Glomerular endothelial cell (primary cell): ENCODE data around the gene MUTYH. TPM values are rescaled to one million over a fixed set of nuclear protein-coding genes. Genes with fewer than 3 reads are reported as not detected.
"Not testable (repeated sequence)": the region's sequence is repeated elsewhere in the genome, so short reads cannot be mapped to it uniquely, and the experiment has no call there.

Experiments used
- DNase-seq: peaks from one replicate; pipeline ENCODE4 v3.0.0-alpha.2; 2011; ENCODE audit warnings: low read depth, low spot score; ENCODE audit errors: extremely low read depth
- total RNA-seq: library from RNA; depleted of rRNA; stranded (reverse); fragments of >200 nt; gene quantifications from 2 replicates; pipeline ENCODE4 v1.2.3, GENCODE V29; 2015

The MUTYH gene
- total RNA-seq = 8.0 and 12.8 TPM in 2 replicates

- peak; percentile 36 for DNase-seq
Measured at GRCh38 chr1:45339789-45340558, at the start of gene MUTYH, which contains the start of gene TOE1. Gene MUTYH (minus strand): TSS chr1:45340440. CDS start chr1:45334505, 5,935 bp downstream. Gene TOE1 (plus strand): TSS chr1:45340170. CDS start chr1:45340253, 83 bp downstream.

- DNase-seq = no peak
Measured at GRCh38 chr1:45386219-45386618, 46.0 kb upstream of the MUTYH start.

DNA sequence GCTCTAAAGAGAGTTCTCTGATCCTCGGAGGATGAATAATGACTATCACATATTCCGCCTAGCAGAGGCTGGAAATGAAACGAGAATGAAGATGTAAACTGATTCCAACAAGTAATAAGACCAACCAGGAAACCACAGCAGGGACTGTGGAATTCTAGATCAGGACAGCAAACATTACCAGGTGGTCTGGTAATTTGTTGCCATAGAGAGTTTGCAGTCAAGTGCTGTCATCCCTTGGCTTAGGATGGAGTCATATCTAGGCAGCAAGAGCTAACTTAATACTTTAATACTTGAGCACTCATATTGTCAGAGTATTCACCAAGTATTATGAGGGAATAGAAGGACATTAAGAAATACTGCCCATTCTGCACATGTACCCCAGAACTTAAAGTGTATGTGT, 45.1 kb upstream of the MUTYH start:
- no peak for DNase-seq

DNA sequence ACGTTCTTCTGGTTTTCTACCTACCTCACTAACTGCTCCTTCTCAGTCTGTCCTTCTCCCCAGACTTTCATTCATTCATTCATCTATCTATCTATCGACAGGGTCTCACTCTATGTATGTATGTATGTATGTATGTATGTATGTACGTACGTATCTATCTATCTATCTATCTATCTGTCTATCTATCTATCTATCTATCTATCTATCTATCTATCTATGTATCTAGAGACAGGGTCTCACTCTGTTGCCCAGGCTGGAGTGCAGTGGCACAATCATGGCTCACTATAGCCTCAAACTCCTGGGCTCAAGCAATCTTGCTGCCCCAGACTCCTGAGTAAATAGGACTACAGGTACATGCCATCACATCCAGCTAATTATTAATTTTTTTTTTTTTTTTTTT, 44.0 kb upstream of the MUTYH start:
- not testable (repeated sequence) for DNase-seq

GRCh38 chr1:45383191-45383590, 43.0 kb upstream of the MUTYH start:
- DNase-seq = no peak

DNA sequence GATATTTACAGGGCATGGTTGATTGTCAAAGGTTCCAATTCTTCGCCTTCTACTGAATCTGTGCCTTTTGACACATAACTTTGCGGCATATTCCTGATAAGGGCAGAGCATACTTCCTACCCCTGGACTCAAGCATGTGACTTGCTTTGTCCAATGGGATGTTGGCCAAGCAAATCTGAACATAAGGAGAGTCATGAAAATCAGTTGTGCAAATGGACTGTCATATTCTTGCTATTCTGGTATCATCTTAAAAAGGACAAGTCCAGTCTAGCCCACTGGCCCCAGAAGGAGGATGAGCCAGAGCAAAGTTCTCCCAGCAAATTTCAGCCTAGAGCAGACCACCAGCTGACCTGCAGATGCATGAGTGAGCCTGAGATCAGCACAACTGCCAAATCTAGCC, 41.0 kb upstream of the MUTYH start:
- no peak for DNase-seq

DNA sequence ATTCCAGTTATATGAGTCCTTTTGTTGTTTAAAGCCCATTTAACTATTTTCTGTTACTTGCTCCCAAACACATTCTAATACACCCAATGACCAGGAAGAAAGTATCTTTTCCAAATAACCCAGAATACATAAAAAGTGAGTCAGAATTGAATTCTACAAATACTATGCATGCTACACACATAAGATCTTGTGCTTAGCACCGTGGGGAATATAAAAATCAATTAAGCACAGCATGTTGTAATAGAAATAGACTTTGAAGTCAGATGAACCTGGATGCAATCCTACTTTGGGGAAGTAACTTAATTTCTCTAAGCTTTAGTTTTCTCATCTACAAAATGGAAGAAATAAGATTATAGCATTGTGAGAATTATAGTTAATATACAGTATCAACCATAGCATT, 40.5 kb upstream of the MUTYH start:
- no peak for DNase-seq

- DNase-seq = no peak
Measured at GRCh38 chr1:45380125-45380524, 39.9 kb upstream of the MUTYH start.

DNA sequence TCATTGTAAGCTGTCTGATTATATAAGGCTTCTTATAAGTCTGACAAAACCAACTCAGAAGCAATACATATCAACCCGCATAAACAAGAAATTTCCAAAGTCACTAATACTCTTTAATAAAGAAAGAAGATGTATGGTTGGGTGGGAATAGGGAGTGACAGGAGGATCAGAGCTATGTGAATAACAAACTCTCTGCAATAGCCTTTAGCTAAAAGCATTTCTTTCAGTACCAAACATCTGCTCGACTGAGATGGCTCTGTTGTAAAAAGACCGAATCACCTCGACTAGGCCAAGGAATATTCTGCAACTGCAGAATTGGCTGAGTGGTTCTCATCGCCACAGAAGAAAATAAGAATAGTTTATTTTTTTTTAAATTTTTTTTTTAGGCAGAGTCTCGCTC, 39.3 kb upstream of the MUTYH start:
- DNase-seq = no peak

GRCh38 chr1:45378184-45378583, 37.9 kb upstream of the MUTYH start:
- DNase-seq = no peak

GRCh38 chr1:45375104-45376090, 35.2 kb upstream of the MUTYH start:
- no peak for DNase-seq

DNA sequence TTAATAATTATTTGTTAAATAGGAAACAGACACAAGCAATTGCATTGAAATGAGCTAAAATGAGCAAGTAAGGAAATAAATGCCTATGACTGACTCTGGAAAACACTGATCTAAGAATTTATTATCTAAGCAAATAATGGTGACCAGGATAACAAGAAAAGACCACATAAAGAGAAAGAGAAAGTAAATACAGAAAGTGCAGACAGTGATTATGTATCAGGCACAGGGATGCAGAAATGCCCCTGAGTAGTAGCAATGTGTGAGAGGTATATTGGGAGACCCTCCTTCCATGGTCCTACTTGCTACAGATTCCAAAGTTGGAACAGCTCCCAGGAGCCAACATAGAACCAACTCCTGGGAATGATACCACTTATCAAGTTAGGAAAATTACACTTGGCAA, 33.3 kb upstream of the MUTYH start:
- no peak for DNase-seq

DNA sequence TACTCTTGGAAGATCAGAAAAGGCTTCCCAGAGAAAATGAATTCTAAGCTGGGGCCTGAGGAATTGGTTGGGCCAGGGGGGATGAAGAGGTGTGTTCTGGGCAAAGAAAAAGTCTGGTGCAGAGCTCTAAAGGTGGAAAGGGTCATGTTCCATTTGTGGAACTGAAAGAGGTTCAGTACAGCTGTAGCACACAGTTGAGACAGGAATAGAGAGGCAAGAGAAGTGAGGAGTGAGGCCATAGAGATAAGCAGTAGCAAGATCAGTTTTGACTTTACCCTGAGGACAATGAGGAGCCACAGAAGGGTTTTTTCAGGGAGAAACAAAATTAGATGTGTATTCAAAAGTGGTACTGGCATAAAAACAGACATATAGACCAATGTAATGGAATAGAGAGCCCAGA, 30.3 kb upstream of the MUTYH start:
- DNase-seq = no peak

DNA sequence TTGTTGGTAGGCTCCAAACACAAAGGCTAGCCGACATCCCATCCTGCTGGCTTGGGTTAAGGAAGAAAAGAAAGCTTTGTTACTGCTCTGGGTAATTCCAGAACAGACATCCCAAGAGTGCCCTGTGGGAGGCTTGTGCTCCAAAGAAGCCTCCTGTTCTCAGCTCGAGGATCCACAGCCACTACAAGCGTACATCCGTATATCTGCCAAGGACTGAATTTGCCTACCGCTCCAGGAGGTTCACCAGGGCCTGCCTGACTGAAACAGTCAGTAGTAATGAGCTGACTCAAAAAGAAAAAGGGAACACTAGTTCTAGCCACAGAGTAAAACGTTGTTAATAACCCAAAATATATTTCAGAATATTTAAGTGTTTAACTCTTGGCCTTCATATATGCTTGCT, 24.8 kb upstream of the MUTYH start:
- DNase-seq = no peak

DNA sequence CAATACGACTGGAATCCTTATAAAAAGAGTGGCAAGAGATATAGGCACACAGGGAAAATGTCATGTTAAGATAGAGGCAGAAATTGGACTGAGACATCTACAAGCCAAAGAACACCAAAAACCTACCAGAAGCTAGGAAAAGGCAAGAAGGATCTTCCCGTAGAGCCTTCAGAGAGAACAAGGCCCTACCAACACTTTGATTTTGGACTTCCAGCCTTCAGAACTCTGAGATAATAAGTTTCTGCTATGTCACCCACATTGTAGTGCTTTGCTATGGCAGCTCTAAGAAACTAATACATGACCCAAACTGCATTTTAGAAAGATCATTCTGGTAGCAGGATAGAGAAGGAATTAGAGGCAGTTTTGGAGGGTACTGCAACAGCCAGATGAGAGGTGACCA, 24.1 kb upstream of the MUTYH start:
- DNase-seq = no peak

DNA sequence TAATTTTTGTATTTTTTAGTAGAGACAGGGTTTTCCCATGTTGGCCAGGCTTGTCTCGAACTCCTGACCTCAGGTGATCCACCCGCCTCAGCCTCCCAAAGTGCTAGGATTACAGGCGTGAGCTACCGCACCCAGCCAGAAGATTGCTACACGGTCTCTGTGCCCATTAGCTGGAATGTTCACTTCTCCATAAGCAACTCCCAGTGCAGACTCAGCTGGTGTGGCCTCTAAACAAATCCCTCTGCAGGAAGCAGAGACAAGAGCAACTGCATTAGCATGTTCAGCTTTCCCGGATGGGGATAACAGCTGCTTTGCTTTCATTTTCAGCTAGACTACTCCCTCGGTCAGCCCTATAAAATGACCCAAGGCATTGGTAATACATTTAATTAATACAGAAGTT, 20.7 kb upstream of the MUTYH start:
- not testable (repeated sequence) for DNase-seq

GRCh38 chr1:45359882-45360513, 19.8 kb upstream of the MUTYH start:
- DNase-seq = peak; percentile 29

- DNase-seq = no peak
Measured at GRCh38 chr1:45356186-45356585, 15.9 kb upstream of the MUTYH start.

GRCh38 chr1:45355683-45356082, 15.4 kb upstream of the MUTYH start:
- DNase-seq = no peak

DNA sequence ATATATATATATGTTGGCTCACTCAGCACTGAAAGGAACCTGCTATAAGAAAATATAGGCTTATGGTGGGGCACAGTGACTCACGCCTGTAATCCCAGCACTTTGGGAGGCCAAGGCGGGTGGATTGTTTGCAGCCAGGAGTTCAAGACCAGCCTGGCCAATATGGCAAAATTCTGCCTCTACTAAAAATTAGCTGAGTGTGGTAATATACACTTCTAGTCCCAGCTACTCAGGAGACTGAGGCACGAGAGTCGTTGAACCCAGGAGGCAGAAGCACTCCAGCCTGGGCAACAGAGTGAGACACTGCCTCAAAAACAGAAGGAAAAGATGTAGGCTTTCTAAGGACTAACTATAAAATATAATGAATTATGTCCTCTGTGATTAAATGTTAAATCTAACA, 14.6 kb upstream of the MUTYH start:
- DNase-seq = no peak

GRCh38 chr1:45353685-45354084, 13.4 kb upstream of the MUTYH start:
- no peak for DNase-seq
